Esophagus squamous epithelium (tissue), 5 donors: Measurements from ENCODE around the gene REG4. TPM values are rescaled to one million over a fixed set of nuclear protein-coding genes. Genes with fewer than 3 reads are reported as not detected.
A peak's percentile ranks its signal among the peaks of the same experiment; 100 is the strongest.

Source experiments
- DNase-seq: peaks from one replicate; lab custom pipeline; 2025; lab: John Stamatoyannopoulos, UW
- H3K27ac ChIP-seq, 4 donors: fragments of 200-600 bp; sonication (generic); one replicate each; pipeline ENCODE4 v1.5.1; 2016 to 2019; ENCODE audit warnings: mild to moderate bottlenecking in 1 of 4
- H3K27me3 ChIP-seq, 4 donors: fragments of 200-600 bp; sonication (generic); 1 replicate in 3 of 4; 2 replicates in 1 of 4; pipeline versions ENCODE4 v1.5.1 to v1.6.0; 2017 to 2021; ENCODE audit warnings: antibody characterized with exemption in 1 of 4
- H3K36me3 ChIP-seq, 3 donors: fragments of 200-600 bp; sonication (generic); one replicate each; pipeline ENCODE4 v1.5.1; 2016 to 2019
- H3K4me1 ChIP-seq, 3 donors: fragments of 200-600 bp; sonication (generic); one replicate each; pipeline ENCODE4 v1.5.1; 2017 to 2019
- H3K4me3 ChIP-seq, 4 donors: fragments of 200-600 bp; sonication (generic); 1 replicate in 3 of 4; 2 replicates in 1 of 4; pipeline ENCODE4 v1.5.1; 2016 to 2019; ENCODE audit warnings: mild to moderate bottlenecking in 2 of 4, moderate library complexity in 1 of 4
- H3K9me3 ChIP-seq, 3 donors: fragments of 200-600 bp; sonication (generic); one replicate each; pipeline ENCODE4 v1.5.1; 2016 to 2019
- CTCF ChIP-seq, 6 experiments: fragments of 450-650 bp in 4 of 6; fragments of 200-600 bp in 2 of 6; sonication (generic) in 2 of 6; IDR thresholded peaks; one replicate each; pipeline ENCODE4 v1.5.1; 2016 to 2019; ENCODE audit warnings: antibody characterized with exemption in 6 of 6, mild to moderate bottlenecking in 4 of 6, moderate library complexity in 4 of 6
- POLR2A ChIP-seq, 4 donors: fragments of 450-650 bp; IDR thresholded peaks; one replicate each; pipeline ENCODE4 v1.6.1; 2017; ENCODE audit warnings: antibody characterized with exemption in 4 of 4, mild to moderate bottlenecking in 4 of 4, moderate library complexity in 3 of 4
- WGBS, 2 donors: methylation state at CpG; one replicate each; pipeline ENCODE4 v1.1.5; 2018; 5-methylcytosine and 5-hydroxymethylcytosine counted together
- intact Hi-C: fragments of 100-400 bp; cut with DNase I; formaldehyde crosslinking; loops from one replicate; pipeline ENCODE4 v1.15.0; 2022
- total RNA-seq, 4 donors: library from RNA; depleted of rRNA; stranded (reverse); fragments of >200 nt; gene quantifications; one replicate each; pipeline ENCODE4 v1.1.0, GENCODE V29; 2016
- donor health status: DM: yes; HTN: yes; CAD: no.

REG4 gene
- total RNA-seq, 4 donors from 2014 or later, result not detected

- Histone ChIP-seq H3K4me1 (peaks cover 0 to 4% (median 0%) of the 10 kb centered on the region in 3 donors), H3K9me3 (no peaks in the 10 kb centered on the region), H3K27ac (no peak overlapping the region), H3K36me3 (no peaks in the 10 kb centered on the region), H3K27me3 (peaks cover 0 to 24% (median 0%) of the 10 kb centered on the region in 4 donors), H3K4me3 (no peak overlapping the region)
- intact Hi-C loops, result no loop called here
- 0 to 1% methylated on average over 6 of the region's 6 CpGs for WGBS, 2 donors
- DNase-seq, result peak; percentile 3
- TF ChIP-seq POLR2A (IDR thresholded peaks at IDR 0.05) (no peak), CTCF (IDR thresholded peaks at IDR 0.05) (peak; percentile 22 to 82 (median 78))
These were observed 2.2 kb downstream of the REG4 start for GRCh38 chr1:119808972-119809550.

GRCh38 chr1:119808491-119808890 is 2.8 kb downstream of the REG4 start:
- Histone ChIP-seq H3K36me3 (no peaks in the 10 kb centered on the region), H3K9me3 (no peaks in the 10 kb centered on the region), H3K4me3 (no peak overlapping the region), H3K27ac (no peak overlapping the region), H3K27me3 (peaks cover 0 to 24% (median 0%) of the 10 kb centered on the region in 4 donors), H3K4me1 (peaks cover 0 to 4% (median 0%) of the 10 kb centered on the region in 3 donors)
- intact Hi-C loops, result no loop called here
- WGBS, 2 donors, result 18 to 23% methylated on average over 2 of the region's 3 CpGs
- TF ChIP-seq CTCF (IDR thresholded peaks at IDR 0.05) (no peak), POLR2A (IDR thresholded peaks at IDR 0.05) (no peak)
- no peak for DNase-seq

GRCh38 chr1:119806489-119806888 is 4.8 kb downstream of the REG4 start:
- Histone ChIP-seq H3K27ac (no peak overlapping the region), H3K27me3 (peaks cover 0 to 24% (median 0%) of the 10 kb centered on the region in 4 donors), H3K4me1 (peaks cover 0 to 4% (median 0%) of the 10 kb centered on the region in 3 donors), H3K36me3 (no peaks in the 10 kb centered on the region), H3K9me3 (no peaks in the 10 kb centered on the region), H3K4me3 (no peak overlapping the region)
- TF ChIP-seq POLR2A (IDR thresholded peaks at IDR 0.05) (no peak), CTCF (IDR thresholded peaks at IDR 0.05) (no peak)
- intact Hi-C loops, result no loop called here
- 47 to 63% methylated on average over 4 of the region's 4 CpGs for WGBS, 2 donors
- no peak for DNase-seq

GRCh38 chr1:119805746-119806145 is 5.5 kb downstream of the REG4 start:
- no peak for DNase-seq
- TF ChIP-seq POLR2A (IDR thresholded peaks at IDR 0.05), result no peak
- no peak for TF ChIP-seq CTCF (IDR thresholded peaks at IDR 0.05)
- WGBS, 2 donors, result 90 to 92% methylated on average over 13 of the region's 13 CpGs
- Histone ChIP-seq H3K27ac (no peak overlapping the region), H3K27me3 (peaks cover 0 to 24% (median 0%) of the 10 kb centered on the region in 4 donors), H3K4me1 (peaks cover 0 to 4% (median 0%) of the 10 kb centered on the region in 3 donors), H3K36me3 (no peaks in the 10 kb centered on the region), H3K9me3 (no peaks in the 10 kb centered on the region), H3K4me3 (no peak overlapping the region)
- intact Hi-C loops, result no loop called here

- no peak overlapping the region for H3K27ac ChIP-seq
- H3K36me3 ChIP-seq, result no peaks in the 10 kb centered on the region
- H3K27me3 ChIP-seq, result peaks cover 0 to 24% (median 0%) of the 10 kb centered on the region in 4 donors
- H3K9me3 ChIP-seq, result no peaks in the 10 kb centered on the region
- intact Hi-C loops, result no loop called here
- H3K4me1 ChIP-seq, result peaks cover 0 to 4% (median 0%) of the 10 kb centered on the region in 3 donors
- no peak for TF ChIP-seq CTCF (IDR thresholded peaks at IDR 0.05)
- no peak for TF ChIP-seq POLR2A (IDR thresholded peaks at IDR 0.05)
- no peak for DNase-seq
- 76 to 89% methylated on average over 8 of the region's 8 CpGs for WGBS, 2 donors
- H3K4me3 ChIP-seq, result no peak overlapping the region
These were observed 6.0 kb downstream of the REG4 start for GRCh38 chr1:119805247-119805646.
